ENCODE data around the gene MBNL2. TPM values are rescaled to one million over a fixed set of nuclear protein-coding genes. Genes with fewer than 3 reads are reported as not detected.

The MBNL2 gene
- total RNA-seq, 1 donor from 2014 or later = 16.9 TPM

GRCh38 chr13:97342136-97342535, 120.0 kb downstream of the MBNL2 start:
- no peak for TF ChIP-seq CTCF (conservative IDR thresholded peaks at IDR 0.05)
- Mint-ChIP-seq H3K27me3 (ENCODE audit: low read depth) (no peaks in the 10 kb centered on the region), H3K27ac (ENCODE audit: unreplicated experiment) (no peak overlapping the region), H3K4me3 (no peak overlapping the region), H3K9me3 (no peaks in the 10 kb centered on the region), H3K36me3 (ENCODE audit: low read depth) (peaks cover 14% of the 10 kb centered on the region), H3K4me1 (peaks cover 12% of the 10 kb centered on the region)
- DNase-seq (ENCODE audit: low read depth, low spot score) = no peak

DNA sequence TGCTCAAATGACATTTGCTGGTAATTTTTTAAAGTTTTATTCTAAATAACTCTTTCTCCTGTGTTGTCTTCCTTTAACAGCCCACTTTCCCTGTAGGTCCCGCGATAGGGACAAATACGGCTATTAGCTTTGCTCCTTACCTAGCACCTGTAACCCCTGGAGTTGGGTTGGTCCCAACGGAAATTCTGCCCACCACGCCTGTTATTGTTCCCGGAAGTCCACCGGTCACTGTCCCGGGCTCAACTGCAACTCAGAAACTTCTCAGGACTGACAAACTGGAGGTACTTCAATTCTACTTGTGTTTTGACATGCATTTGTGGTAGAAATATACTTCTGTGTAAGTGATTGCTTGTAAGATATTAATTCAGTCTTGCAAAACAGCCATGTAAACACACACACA, 120.8 kb downstream of the MBNL2 start:
- H3K27ac Mint-ChIP-seq (ENCODE audit: unreplicated experiment) = no peak overlapping the region
- TF ChIP-seq CTCF (conservative IDR thresholded peaks at IDR 0.05) = no peak
- H3K4me1 Mint-ChIP-seq = peaks cover 12% of the 10 kb centered on the region
- no peak for DNase-seq (ENCODE audit: low read depth, low spot score)
- no peak overlapping the region for H3K4me3 Mint-ChIP-seq
- no peaks in the 10 kb centered on the region for H3K27me3 Mint-ChIP-seq (ENCODE audit: low read depth)
- no peaks in the 10 kb centered on the region for H3K9me3 Mint-ChIP-seq
- H3K36me3 Mint-ChIP-seq (ENCODE audit: low read depth) = peaks cover 14% of the 10 kb centered on the region

- Mint-ChIP-seq H3K4me1 (peaks cover 12% of the 10 kb centered on the region), H3K4me3 (no peak overlapping the region), H3K36me3 (ENCODE audit: low read depth) (peaks cover 20% of the 10 kb centered on the region), H3K27me3 (ENCODE audit: low read depth) (no peaks in the 10 kb centered on the region), H3K9me3 (no peaks in the 10 kb centered on the region), H3K27ac (ENCODE audit: unreplicated experiment) (no peak overlapping the region)
- peak; percentile 36 for DNase-seq (ENCODE audit: low read depth, low spot score)
- TF ChIP-seq CTCF (conservative IDR thresholded peaks at IDR 0.05) = peak; percentile 81
Observed at GRCh38 chr13:97344265-97345175, 122.4 kb downstream of the MBNL2 start.

DNA sequence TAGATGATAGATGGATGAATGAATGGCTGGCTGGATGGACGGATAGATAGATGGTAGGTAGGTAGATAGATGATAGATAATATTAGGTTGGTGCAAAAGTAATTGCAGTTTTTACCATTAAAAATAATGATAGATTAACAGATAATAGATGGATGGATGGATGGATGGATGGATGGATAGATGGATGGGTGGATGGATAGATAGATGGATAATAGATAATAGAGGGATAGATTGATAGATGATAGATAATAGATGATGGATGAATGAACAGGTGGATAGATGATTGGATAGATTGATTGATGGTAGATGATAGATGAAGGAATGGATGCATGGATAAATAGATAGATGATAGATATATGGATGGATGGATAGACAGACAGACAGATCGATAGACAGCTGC, 124.0 kb downstream of the MBNL2 start:
- Mint-ChIP-seq H3K9me3 (peaks cover 3% of the 10 kb centered on the region), H3K27me3 (ENCODE audit: low read depth) (no peaks in the 10 kb centered on the region), H3K4me1 (peaks cover 9% of the 10 kb centered on the region), H3K4me3 (no peak overlapping the region), H3K36me3 (ENCODE audit: low read depth) (peaks cover 36% of the 10 kb centered on the region), H3K27ac (ENCODE audit: unreplicated experiment) (no peak overlapping the region)
- TF ChIP-seq CTCF (conservative IDR thresholded peaks at IDR 0.05) = no peak
- no peak for DNase-seq (ENCODE audit: low read depth, low spot score)

DNA sequence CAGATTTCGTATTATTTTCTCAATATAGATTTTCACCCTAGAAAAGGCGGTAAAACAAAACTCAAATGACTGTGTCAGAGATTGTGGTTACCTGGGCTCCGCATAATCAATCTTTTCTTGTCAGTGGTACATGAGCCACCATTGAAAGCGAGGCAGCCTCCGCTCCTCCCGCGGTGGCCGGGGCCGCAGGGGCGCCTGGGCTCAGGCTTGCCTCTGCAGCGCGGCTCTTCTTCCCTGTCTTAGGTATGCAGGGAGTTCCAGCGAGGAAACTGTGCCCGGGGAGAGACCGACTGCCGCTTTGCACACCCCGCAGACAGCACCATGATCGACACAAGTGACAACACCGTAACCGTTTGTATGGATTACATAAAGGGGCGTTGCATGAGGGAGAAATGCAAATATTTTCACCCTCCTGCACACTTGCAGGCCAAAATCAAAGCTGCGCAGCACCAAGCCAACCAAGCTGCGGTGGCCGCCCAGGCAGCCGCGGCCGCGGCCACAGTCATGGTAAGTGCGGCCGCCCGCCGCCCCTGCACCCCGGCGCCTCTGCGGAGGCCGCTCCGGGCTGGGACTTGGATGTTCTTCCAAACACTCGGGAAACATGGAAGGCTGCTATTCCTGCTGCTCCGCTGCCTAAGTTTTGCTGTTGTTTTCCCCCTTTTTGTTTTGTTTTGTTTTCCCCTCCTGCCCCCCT, 124.6 kb downstream of the MBNL2 start:
- no peak for TF ChIP-seq CTCF (conservative IDR thresholded peaks at IDR 0.05)
- peaks cover 7% of the 10 kb centered on the region for H3K4me1 Mint-ChIP-seq
- no peaks in the 10 kb centered on the region for H3K27me3 Mint-ChIP-seq (ENCODE audit: low read depth)
- H3K9me3 Mint-ChIP-seq = peaks cover 8% of the 10 kb centered on the region
- no peak overlapping the region for H3K27ac Mint-ChIP-seq (ENCODE audit: unreplicated experiment)
- no peak for DNase-seq (ENCODE audit: low read depth, low spot score)
- H3K36me3 Mint-ChIP-seq (ENCODE audit: low read depth) = peaks cover 41% of the 10 kb centered on the region
- no peak overlapping the region for H3K4me3 Mint-ChIP-seq

All from neural crest cell (in vitro differentiated cells).